ENCODE measurements around the gene EME2. TPM values are rescaled to one million over a fixed set of nuclear protein-coding genes. Genes with fewer than 3 reads are reported as not detected.

EME2 gene
- total RNA-seq, 1 donor from 2014 or later: 15.3 TPM

DNA sequence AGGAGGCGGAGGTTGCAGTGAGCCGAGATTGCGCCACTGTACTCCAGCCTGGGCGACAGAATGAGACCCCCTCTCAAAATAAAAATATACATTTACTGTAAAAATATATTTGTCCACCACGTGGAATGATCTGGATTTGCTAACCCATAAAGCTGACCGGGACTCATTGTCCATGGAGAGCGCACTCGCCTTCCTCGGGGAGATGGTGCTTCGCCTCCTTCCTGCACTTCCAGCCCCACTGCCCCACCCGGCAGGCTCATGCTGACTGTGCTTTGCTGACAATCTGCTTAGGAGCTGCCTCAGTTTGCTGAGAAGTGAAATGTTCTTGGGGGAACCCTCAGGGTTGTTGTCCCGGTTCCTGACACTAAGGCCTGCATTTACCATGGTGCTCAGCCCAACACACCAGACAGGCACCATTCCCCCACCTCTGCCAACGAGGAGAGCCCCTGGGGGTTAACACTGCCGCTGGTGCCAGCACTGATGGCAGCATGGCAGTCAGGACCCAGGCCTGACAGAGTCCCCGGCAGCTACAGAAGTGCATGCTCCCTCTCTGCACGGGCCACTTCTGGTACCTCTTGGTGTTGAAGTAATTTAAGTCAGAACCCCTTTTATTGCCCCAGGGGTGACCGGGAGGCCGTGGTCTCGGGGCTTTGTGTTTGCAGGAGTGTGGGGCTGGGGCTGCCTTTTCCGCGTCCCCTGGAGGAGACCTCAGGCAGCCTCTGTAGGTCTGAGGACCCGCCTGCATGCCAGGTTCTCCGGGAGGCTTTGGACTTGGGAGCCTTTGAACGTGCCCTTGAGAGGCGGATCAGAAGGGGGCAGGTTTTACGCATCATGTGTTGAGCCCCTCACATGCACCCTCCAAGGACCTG, 12.6 kb downstream of the EME2 start:
- intact Hi-C loops (cut with DNase I): no loop called here
- DNase-seq (ENCODE audit: low spot score): peak; percentile 56
- no peak for ATAC-seq

DNA sequence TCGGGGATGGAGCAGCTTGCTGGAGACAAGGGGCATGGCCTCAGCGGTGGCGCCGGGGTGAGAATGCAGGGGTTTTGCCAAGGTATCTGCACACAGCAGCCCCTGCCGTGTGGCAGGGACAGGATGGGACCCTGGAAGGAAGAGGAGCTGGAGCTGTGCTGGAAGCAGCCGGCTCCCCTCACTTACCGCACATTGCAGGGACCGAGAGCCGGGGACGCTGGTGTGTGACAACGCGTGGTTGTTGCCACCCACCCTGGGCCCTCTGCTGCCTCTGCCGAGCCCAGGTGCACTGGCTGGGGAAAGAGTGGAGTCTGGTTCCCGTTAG, 13.2 kb downstream of the EME2 start:
- ATAC-seq (no peak), DNase-seq (ENCODE audit: low spot score) (peak; percentile 57)
- intact Hi-C loops (cut with DNase I): no loop called here

DNA sequence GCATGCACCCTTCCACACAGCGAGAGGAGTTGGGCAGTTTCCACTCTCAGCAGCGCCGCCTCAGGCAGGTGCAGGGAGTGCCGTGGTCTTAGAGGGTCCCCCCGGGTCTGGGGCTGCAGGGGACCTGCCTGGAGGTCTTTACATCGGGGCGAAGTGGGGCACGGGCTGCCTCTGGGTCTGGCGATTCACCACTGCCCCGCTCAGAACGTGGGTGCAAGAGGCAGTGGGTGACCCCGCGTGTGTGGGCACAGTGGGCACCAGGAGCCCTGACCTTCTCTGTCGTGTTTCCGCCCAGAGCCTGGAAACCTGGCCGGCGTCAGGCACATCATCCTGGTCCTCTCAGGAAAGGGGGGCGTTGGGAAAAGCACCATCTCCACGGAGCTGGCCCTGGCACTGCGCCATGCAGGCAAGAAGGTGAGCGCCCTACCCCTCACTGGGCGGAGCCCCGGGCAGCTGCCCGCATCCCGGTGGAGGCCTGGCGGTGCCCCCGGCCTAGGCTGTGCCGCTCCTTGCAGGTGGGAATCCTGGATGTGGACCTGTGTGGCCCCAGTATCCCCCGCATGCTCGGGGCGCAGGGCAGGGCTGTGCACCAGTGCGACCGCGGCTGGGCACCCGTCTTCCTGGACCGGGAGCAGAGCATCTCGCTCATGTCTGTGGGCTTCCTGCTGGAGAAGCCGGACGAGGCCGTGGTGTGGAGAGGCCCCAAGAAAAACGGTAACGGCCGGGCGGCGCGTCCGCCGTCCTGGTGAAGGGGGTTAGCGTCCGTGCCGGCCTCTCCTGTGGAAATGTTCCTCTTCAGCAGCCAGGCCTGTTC, 13.8 kb downstream of the EME2 start:
- DNase-seq (ENCODE audit: low spot score) (peak; percentile 58), ATAC-seq (no peak)
- intact Hi-C loops (cut with DNase I): no loop called here

DNA sequence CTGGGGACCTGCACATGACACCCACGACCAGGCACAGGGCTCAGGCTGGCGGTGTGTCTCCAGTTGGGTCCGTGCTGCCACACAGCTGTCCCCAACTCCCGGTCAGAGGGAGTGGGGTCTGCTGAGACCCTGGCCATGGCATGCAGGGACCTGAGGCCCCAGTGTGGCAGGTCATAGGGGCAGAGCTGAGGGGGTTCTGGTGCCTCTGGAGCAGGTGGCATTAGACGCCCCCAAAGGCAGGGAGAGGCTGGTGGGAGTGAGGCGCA, 14.4 kb downstream of the EME2 start:
- ATAC-seq (no peak), DNase-seq (ENCODE audit: low spot score) (no peak)
- intact Hi-C loops (cut with DNase I): no loop called here

DNA sequence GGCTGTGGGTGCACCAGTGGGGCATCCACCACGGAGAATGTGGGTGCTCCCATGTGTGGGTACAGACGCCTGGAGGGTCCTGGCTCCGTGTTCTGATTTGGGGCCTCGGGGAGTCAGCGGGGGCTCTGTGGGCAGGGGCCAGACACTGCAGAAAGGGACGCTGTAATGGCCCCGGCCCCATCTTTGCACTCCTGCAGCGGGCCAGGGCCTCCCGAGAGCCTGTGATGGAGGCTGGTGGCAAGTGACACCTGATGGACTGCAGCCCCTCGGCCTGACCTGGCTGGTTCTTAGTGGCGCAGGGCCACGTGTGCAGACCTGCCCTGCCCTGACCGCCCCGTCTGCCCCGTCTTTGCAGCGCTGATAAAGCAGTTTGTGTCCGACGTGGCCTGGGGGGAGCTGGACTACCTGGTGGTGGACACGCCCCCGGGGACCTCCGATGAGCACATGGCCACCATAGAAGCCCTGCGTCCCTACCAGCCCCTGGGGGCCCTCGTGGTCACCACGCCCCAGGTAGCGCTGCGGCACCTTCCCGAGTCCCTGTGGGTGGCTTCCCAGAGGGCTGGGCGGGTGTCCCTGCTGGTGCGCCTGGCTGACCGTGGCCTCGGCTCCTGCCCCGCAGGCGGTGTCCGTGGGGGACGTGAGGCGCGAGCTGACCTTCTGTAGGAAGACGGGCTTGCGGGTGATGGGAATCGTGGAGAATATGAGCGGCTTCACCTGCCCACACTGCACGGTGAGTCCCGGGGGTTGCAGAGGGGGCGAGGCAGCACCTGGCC, 14.9 kb downstream of the EME2 start:
- intact Hi-C loops (cut with DNase I): no loop called here
- DNase-seq (ENCODE audit: low spot score) (peak; percentile 56), ATAC-seq (no peak)

DNA sequence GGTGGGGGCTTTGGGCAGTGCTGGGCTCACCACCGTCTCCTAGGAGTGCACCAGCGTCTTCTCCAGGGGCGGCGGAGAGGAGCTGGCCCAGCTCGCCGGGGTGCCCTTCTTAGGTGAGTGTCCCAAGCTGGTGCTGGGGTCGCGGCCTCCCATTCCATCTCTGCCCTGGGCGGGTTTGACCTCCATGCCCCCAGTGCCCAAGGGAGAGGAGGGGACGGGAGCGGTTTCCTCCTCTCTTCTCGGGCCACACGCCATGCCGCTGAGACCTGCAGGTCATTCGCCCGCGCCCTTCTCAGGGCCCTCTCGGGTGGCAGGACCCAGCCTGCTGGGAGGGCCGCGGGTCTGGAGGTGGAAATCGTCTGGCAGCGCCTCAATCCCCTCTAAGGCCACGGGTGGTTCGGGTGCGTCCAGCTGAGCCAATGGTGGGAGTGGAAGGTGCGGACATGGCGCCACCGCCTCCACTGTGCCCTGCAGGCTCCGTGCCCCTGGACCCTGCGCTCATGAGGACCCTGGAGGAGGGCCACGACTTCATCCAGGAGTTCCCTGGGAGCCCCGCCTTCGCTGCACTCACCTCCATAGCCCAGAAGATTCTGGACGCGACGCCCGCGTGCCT, 15.6 kb downstream of the EME2 start:
- no peak for ATAC-seq
- intact Hi-C loops (cut with DNase I): no loop called here
- peak; percentile 56 for DNase-seq (ENCODE audit: low spot score)

DNA sequence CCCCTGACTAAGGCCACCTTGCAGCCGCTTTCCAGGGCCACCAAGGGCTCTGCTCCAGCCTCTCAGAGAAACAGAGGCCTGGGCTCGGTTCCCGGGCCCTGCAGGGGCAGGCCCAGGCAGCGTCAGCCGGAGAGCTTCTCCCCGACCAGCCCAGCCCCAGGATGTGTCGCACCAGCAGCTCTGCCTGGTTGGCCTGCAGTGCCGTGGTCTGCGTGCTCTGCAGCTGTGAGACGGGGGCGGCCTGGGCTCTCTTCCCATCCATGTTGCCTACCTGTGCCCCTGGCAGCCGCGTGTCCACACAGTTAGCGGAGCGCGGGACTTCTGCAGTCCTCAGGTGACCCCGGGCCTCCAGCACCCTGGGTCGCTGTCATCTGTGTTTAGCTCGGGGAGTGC, 16.1 kb downstream of the EME2 start:
- intact Hi-C loops (cut with DNase I): no loop called here
- DNase-seq (ENCODE audit: low spot score): peak; percentile 56
- ATAC-seq: no peak

DNA sequence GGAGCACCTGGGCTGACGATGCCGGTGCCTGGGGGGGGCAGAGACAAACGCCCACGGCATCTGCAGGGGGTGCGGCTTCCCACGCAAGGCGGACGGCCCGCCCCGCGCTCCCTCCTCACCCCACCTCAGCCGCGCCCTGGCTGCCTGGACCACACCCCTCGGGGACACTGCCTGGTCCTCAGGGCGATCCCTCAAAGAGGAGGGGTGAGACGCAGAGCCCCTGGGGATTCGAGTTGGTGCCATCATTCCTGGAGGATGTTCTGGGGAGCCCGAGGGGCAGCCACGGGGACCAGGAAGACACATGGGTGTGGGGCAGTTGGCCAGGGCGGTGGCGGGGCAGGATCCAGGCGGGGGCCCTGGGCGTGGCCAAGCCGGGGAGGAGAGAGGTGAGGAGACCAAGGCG, 17.0 kb downstream of the EME2 start:
- intact Hi-C loops (cut with DNase I): no loop called here
- no peak for ATAC-seq
- DNase-seq (ENCODE audit: low spot score): peak; percentile 55

DNA sequence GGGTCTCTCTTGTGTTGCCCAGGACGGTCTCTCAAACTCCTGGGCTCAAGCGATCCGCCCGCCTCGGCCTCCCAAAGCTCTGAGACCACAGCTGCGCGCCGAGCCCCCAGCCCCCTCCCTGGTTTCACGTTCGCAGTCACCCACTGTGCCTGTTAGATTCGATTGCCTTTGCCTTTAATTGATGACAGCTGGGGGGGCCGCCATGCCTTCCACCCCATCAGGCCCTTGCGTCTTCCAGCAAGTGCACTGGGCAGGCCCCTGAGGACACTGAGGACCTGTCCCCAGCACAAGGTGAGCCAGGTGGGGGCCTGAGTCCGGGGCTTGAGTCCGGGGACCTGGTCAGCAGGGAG, 17.6 kb downstream of the EME2 start:
- ATAC-seq (no peak), DNase-seq (ENCODE audit: low spot score) (peak; percentile 53)
- intact Hi-C loops (cut with DNase I): no loop called here

DNA sequence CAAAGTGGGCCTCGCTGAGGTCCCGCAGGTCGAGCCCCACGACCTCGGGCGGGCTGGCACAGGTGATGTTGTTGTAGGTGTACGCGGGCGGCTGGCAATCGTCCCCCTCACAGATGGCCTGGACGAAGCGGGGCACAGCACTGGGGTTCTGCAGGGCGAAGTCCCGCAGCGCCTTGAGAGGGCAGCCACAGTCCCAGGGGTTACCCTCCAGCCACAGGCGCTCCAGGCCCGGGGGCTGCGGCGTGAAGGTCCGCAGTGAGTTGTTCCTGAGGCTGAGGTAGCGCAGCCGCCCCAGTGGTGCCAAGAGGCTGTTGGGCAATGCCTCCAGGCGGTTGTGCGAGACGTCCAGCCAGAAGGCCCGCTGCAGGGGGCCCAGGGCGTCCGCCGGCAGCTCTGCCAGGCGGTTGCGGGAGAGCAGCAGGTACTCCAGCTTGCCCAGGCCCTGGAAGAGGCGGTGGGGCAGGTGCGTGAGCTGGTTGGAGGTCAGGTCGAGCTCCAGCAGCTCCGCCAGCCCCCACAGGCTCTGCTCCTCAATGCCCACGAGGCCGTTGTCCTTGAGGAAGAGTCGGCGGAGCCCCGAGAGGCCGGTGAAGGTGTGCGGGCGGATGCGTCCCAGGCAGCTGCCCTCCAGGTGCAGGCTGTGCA, 18.1 kb downstream of the EME2 start:
- ATAC-seq: no peak
- DNase-seq (ENCODE audit: low spot score): no peak
- intact Hi-C loops (cut with DNase I): no loop called here

DNA sequence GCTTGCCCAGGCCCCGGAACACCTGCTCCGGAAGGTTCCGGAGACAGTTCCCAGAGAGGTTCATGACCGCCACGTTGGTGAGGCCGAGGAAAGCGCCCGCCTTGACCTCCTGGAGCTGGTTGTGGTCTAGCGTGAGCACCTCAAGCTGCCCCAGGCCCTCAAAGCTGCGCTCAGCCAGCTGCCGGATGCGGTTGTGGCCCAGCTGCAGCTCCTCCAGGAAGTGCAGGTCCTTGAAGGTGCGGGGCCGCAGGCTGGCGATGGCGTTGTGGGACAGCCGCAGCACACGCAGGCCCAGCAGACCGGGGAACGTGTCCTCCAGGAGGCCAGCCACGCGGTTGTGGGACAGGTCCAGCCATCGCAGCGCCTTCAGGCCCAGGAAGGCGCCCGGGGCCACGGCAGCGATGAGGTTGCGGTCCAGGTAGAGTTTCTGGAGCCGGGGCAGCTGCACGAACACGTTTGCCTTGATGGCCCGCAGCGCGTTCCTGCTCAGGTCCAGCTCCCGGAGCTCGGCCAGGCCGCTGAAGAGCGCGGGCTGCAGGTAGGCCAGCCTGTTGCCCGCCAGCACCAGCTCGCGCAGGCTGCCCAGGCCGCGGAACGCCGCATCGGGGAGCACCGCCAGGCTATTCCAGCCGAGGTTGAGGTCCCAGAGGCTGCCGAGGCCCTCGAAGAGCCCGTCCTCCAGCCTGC, 18.8 kb downstream of the EME2 start:
- no peak for ATAC-seq
- intact Hi-C loops (cut with DNase I): no loop called here
- DNase-seq (ENCODE audit: low spot score): no peak

DNA sequence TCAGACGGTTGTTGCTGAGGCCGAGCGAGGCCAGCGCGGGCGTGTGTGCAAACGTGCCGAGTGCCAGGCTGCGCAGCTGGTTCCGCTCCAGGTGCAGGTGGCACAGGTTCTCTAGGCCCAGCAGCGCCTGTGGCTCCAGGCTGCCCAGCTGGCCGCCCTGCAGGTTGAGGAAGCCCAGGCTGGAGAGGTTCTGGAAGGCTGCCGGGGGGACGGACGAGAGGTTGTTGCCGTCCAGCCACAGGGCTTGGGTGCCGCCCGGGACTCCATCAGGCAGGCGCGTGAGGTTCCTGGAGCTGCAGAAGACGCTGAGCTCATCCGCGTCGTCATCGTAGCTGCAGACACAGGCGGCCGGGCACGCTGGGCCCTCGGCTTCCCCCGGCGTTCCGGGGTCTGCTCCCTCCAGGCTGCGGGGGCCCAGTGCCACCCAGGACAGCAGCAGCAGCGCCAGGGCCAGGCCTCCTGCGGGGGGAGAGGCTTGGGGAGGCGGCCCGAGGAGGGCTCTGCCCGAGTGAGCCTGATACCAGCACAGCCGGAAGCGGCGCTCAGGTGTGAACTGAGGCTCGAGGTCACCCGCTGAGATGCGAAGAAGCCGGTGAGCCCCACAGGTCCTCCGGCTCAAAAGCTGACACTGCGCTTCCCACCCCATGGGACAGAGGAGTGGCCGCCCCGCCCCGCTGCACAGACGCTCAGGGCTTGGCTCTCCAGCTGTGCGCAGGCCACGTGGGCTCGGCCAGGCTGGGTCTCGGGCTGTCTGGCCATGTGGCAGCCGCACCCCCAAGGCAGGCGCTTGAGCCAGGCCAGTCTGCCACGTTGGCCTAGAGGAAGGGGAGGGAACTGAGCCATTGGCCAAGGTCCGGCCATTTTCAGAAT, 19.6 kb downstream of the EME2 start:
- DNase-seq (ENCODE audit: low spot score): peak; percentile 58
- ATAC-seq: no peak

DNA sequence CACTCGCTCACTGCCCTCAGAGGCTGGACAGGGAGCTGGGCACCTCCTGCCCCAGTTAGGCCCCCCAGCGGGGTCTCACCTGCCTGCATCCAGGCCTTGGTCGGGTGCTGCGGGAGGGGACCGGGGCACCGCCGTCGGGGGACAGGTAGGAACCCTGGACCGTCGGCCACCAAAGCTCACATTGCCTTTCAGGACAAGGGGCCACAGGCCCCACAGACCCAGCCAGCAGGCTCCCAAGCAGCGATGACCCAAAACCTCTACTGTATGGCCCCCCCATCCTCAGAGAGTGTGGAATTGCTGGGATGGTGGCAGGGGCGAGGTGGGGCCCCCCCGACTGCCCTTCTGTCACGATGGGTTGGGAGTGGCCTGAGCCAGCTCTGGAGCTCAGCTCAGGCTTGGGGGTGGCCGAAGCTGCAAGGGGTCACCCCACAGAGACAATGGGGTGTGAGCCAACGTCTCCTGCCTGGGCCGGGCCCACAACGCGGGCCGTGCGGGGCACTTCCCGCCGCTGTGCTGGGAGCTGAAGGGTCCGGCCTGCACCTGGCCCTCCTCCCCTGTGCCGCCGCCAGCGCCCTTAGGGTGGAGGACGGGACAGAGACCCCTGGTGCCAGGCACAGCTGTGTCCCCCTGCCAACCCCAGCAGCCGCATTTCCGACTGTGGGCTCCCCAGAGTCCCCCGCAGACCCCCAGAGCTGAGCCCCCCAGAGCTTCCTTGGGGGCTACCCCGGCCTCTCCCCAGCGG, 20.4 kb downstream of the EME2 start:
- intact Hi-C loops (cut with DNase I): no loop called here
- ATAC-seq (no peak), DNase-seq (ENCODE audit: low spot score) (peak; percentile 57)

More for the DNA sequence above, 19.6 kb downstream of the EME2 start:
- intact Hi-C loops (cut with DNase I): no loop called here

DNA sequence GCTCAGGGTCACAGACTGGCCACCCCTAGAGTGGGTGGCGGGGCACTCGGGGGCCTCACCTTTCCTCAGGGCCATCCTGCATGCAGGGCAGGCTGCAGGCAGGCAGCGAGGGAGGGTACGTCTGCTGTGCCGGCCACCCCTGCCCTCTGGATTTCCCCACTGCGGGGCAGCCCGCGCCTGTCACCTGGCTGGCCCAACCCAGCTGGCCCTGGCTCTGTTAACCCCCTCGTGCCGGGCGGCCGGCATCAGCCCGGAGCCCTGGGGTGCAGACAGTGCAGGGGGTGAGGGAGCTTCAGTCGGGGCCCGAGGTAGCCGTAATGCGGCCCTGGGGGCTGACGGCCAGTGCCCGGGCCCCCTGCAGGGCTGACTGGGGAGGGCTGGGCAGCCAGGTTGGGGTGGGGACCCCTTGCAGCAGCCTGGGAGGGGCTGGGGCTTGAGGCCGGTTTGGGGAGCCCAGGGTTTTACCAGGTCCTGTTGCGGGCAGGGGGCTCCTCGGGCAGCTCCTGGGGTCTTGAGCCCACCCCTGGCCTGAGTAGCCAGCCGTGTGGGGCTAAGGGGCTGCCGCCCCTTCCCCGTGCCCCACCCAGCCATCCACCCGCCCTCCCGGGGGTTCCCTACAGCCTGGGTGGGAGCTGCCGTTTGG, 21.1 kb downstream of the EME2 start, which contains the start of gene IGFALS:
IGFALS (minus strand) TSS at position 128 of the 643 bp plus-strand sequence; CDS start at position 75, 53 bp downstream.
- no peak for DNase-seq (ENCODE audit: low spot score)
- no peak for ATAC-seq
- intact Hi-C loops (cut with DNase I): no loop called here

DNA sequence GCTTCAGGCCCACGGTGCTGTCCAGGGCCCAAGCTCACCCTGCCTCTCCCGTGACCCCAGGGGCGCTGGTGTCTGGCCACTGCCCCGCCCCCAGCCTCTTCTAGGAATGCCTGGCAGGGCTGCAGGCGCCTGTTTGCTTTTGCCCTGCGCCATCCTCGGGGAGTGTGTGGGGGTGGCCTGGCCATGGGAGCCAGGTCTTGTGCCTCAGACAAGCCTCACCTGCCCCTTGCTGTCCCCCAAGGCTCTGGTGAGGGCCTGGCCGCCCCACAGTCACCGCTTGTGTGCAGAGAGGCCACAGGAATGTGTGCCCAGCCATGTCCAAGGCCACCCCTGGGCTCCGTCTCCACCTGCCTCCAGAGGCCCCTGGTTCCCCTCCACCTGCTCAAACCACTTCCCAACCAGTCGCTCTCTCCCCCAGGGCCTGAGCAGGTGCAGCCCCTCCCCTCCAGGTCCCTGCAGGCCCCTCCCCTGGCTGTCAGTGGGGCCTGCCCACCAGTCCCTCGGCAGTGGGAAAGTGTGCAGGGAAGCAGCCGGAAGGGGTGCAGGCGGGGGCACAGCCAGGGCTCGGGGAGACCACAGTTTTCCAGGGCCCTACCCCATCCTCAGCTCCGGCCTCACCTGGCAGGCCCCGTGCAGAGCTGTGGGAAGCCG, 21.7 kb downstream of the EME2 start:
- intact Hi-C loops (cut with DNase I): no loop called here
- no peak for DNase-seq (ENCODE audit: low spot score)
- ATAC-seq: no peak
